ENCODE data around the gene SLC35F3.

Gene SLC35F3

DNA sequence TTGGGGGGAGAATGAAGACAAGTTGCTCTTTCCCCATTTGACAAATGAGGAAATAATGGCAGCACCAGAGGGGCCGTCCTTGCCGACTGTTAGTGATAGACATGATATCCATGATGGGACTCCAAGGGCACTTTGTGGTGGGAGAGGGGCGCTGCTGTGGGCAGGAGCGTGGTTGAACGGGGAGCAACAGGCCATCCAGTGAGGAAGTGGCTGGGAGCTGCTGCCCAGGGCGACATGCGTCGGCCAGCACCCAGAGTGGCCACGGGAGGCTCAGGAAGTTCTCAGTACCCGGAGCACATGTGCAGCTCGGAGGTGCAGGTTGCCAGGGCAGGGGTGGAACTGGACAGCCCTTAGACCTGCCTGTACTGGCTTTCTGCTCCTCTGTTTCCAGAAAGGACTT is 71.0 kb downstream of the SLC35F3 start:
- DNase-seq, result no peak

DNA sequence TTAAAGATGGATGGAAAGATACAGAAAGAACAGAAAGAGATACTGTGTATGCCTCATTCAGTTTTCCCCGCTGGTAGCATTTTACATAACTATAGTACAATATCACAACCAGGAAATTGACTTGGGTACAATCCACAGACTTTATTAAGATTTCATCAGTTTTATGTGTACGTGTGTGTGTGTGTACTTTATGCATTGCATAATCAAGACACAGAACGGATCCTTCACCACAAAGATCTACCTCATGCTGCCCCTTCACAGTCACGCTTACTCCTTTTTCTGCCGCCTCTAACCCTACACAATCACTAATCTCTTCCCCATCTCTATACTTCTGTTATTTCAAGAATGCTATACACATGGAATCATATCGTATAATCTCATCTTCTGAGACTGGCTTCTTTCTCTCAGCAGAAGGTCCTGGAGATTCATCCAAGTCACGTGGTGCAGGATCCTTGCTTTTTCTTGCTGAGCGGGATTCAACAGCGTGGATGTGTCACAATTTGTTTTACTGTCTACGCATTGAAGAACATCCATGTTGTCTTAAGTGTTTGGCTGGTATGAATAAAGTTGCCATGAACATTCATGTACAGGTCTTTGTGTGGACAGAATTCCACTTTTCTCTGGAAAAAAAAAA is 76.7 kb downstream of the SLC35F3 start:
- no peak for DNase-seq

DNA sequence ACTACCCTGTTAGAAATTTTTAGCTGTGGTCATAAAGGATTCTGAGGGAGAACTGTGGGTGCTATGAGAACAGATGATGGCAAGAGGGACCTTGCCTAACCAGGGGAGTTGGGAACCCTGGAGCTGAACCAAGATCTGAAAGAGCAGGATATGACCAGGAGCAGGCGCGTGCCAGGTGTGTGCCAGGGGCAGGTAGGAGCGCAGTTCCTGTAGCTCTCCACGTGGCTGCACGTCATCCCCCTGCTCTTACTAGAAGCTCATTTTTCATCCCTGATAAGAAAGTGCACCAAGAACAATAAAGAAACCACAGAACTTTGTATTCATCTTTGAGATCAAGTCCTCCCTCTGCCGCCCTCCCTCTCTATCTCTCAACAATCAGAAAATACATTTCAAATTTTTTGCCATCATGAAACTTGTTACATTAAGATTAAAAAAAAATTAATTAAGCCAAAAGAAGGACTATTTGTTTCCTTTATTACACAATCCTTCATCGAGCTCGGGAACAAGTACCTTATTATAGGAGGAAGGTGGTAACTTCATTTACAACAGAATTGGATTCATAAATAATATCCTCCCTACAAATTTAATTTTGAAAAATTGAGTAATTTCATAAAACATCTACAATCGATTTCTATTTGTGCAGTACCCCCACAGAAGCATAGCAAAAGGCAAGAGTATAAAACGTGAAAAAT is 78.5 kb downstream of the SLC35F3 start:
- DNase-seq, result no peak

DNA sequence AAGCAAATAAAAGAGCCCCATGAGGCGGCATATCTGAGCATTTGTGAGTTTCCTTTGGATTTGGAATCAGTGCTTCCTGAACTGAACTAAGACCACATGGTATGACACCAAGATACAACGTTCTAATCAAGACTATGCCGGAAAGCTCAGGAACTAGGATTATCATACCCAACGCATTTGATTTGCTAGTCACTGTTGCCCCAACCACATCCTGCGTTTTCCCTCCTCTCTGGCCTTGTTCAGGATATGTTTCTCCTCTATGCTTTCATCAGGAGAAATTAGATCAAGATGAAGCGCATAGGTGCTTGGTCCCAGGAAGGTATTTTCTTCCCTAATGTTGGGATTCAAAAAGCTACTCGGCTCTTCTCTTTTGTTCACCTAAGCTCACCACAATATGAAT is 79.3 kb downstream of the SLC35F3 start:
- DNase-seq, result no peak

DNA sequence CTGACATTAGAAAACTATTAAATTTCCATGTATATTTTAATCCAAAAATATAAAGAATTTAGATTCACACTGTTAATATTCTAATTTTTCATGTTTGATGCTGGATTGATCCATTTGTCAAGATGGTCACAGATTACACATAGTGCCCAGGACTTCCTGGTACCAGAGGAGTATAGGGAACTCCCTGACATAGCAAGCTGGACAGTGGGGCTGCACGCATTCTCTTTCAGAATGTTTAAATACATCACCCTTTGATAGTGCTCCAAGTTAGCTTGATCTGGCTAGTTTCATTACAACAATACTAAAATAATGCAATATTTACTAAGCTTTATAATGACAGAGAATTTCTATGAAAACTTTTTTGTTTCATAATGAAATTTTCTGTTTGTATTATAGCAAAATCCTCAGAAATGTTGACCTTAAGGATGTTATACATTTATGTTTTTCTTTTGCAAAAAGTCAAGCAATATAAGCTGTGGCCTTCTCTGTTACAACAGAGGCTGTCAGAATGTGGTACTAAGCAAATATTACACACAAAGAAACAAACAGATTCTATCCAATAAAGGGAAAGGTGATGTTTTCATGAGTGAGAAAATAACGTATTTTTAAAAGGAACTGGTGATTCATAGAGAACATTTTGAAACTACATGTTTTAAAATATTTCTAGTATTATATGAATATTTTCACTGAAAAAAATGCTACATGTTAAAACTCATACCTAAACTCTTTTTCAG is 84.7 kb downstream of the SLC35F3 start:
- no peak for DNase-seq

DNA sequence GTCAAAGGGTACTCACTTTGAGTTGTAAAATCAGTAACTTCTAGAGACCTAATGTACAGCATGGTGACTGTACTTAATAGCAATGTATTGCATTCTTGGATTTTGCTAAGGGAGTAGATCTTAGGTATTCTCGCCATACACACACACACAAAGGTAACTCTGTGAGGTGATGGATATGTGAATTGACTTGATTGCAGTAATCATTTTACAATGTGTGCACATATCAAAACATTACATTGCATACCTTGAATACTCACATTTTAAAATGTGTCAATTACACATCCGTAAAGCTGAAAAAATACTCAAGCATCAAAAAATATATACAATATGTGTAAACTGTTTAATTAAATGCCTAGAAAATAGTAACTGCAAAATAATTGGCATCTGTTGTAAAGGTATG is 86.0 kb downstream of the SLC35F3 start:
- no peak for DNase-seq

DNA sequence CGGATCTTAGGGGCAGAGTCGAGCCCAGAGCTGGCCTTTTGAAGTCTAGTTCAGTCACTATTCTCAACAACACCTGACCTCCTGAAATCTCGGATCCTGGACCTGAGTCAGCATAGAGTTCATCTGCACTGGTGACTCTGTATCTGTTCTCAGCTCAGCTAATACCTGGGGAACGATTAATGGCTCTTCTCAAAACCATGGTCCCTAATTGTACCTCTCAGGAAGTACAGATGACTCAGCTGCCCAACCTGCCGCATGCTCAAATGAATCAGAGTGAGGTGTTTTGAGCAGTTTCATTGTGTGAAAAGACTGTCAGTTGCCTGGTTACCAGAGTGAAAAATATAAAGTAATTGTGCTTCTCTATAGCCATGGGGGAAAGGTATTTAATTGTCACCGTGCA is 89.2 kb downstream of the SLC35F3 start:
- peak; percentile 20 to 65 for DNase-seq

DNA sequence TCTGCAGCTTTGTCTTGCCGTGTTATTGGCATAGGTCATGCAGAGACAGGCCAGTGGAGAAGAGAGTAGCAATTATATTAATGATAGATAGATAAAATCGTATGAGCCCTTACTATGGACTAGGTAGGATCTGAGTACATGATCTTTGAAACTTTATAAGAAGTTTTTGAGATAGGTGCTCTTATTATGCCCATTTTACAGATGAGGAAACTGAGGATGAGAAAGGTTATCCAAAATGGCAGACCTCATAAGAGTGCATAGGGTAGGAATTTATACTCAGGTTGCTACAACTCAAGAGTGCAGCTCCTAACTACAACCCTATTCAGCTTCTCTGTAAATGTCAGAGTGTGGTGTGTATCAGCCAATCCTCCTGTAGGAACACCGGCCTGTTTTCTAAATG is 89.6 kb downstream of the SLC35F3 start:
- no peak for DNase-seq

DNA sequence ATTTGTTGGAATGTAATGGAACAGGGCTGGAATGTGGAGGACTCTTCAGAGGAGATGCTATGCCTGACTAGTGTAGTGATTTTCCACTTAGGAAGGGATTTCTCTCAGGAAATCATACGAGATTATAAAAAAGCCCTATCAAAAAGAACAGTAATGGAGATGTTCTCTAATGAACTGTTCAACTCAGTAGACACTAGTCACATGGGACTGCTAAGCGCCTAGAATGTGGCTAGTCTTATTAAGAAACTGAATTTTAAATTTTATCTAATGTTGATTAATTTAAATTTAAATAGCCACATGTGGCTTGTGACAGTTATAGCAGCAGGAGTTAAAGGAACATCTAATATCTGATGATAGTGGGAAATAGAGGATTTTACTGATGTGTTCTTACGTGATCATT is 94.0 kb downstream of the SLC35F3 start:
- no peak for DNase-seq

DNA sequence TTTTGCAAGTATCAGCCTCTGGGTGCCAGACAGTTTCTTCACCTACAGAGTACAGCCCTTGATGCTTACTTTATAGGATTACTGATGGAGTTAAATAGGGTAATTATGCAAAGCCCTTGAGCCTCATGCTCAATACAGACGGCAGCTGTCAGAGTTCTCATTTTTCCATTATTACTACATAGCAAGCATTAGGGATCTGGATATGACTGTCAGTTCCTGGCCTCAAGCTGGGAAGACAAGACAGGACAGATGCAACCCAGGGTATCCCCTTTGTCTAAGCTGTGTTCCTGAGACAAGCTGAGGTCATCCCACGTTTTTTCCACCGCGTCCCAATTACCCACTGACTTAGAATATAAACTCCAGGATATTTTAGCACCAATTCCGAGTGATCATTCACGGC is 94.4 kb downstream of the SLC35F3 start:
- DNase-seq, result no peak

DNA sequence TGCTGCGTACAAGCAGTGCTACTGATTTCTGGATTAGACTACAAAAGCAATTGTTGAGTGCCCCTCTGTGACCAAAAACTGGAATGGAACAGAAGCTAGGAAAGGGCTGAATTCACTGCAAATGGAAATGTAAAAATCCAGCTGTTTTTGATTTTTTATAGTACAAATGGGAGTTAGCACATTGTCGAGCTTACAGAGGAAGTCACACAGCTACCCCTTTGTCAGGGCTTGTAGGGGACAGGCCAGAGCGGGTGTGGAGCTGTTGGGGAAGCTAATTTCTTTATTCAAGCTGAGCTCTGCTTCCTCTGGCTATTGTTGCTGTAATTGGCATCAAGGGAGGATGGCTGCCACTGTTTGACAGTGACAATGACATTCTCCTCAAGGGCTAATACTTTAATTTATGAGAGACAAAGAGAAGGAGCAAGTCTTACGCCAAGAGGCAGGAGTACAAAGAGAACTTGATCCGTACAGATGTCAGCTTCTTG is 96.1 kb downstream of the SLC35F3 start:
- DNase-seq, result no peak

DNA sequence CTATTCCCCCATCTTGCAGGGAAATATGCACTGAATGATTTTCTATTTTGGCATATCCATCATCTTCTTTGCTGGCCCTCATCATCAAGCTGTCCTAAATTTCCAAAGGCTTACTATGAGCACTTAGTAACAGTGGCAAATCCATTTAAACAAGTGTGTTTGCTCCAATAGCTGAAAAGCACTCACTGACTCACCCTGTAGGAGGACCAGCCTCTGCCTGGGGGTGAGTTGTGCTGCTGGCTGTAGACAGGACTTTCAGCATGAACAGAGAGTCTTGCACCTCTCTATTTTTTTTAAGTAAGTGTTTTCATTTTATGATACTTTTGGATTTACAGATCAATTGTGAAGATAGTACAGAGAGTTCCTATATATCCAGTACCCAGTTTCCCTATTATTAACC is 97.3 kb downstream of the SLC35F3 start:
- no peak for DNase-seq

DNA sequence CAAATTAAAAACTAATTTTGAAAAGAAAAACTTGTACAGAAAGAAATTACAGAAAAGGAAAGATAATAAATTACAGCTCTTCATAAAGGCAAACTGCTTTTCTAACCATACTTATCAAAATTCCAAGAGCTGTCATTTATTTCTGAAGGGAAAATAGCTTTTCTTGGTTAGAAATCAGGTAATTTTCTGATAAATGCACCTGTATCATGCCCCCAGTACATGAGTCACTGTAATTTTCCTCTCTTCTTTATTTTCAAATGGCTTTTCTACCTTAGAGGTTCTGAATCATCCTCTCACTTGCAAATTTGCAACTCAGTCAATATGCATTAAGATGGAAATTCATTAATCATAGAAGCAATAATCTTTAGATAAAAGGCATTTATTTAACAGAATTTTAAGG is 100.1 kb downstream of the SLC35F3 start:
- no peak for DNase-seq

DNA sequence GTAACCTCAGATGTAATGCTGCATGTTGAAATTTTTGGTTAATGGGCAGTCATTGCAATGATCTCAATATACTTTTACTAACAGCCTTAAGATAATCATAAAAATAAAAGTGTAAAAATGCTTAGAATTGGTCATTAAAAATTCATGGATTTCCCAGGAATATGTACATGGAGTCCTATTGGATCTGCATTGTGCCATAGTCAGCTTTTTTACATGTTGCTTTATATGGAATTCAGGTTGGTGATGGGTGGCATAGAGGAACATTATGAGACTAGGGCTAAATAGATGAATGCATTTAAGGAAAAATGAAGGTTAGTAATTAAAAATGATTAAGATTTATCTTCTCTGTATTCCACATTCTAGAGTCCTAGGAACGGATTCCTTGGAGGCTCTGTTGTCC is 103.2 kb downstream of the SLC35F3 start:
- no peak for DNase-seq

DNA sequence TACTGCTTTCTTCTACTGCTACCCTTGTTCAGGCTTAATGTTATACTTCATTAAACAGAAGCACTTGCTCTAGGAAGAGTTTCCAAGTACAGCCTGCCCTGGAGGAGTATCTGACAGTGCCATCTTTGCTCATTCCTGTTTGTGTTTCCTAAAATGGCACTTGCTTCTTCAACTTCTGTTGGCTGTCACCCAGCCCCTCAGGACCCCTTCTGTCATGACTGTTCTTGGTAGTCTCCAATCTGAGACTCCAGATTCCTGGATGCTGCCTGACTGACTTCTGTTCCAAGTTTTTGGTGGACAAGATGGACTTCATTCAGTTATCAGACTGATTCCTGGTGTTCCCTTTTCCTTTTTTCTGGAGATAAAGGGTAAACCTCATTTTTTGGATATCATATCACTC is 104.1 kb downstream of the SLC35F3 start:
- no peak for DNase-seq

DNA sequence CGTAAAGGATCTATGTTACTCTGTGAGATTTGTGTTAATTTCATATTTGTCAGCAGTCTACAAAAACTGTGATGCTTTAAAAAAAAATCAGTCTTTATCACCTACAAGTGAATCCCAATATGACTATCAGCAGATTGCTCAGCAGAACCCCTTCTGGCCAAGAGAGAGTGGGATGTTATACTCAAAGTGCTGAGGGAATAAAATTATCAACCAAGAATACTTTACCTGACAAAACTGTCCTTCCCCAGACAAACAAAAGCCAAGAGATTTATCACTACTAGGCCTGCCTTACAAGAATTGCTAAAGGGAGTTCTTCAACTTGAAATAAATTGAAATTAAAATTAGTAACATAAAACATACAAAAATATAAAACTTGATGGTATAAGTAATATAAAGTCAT is 105.2 kb downstream of the SLC35F3 start:
- DNase-seq, result no peak

DNA sequence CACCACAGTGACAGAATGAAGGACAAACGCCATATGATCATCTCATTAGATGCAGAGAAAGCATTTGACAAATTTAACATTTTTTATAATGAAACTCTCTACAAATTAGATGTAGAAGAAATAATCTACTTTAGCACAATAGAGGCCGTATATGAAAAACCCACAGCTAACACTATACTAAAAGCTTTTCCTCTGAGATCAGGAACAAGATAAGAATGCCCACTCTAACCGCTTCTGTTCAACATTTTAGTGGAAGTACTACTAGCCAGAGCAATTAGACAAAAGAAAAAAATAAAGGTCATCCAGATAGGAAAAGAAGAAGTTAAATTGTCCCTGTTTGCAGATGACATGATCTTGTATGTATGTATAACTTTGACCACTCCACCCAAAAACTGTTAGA is 109.7 kb downstream of the SLC35F3 start:
- no peak for DNase-seq

DNA sequence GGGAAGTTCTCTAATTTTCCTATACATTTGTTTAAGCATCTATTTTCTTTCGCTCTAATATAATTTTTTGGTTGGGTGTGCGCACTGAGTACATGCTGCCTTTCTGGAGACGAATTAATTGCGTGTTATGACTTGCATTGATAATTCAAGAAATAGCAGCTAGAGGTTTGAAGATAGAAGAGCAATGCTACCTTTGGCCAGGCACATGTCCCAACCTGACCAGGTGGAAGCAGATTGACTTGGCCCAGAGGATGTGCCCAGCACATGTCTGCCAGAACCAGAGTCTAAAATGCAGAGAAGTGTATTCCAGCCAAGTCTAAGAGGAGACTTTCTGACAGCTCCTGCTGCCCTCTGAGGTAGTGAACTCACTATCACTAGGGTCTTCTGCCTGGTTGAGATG is 114.3 kb downstream of the SLC35F3 start:
- no peak for DNase-seq

DNA sequence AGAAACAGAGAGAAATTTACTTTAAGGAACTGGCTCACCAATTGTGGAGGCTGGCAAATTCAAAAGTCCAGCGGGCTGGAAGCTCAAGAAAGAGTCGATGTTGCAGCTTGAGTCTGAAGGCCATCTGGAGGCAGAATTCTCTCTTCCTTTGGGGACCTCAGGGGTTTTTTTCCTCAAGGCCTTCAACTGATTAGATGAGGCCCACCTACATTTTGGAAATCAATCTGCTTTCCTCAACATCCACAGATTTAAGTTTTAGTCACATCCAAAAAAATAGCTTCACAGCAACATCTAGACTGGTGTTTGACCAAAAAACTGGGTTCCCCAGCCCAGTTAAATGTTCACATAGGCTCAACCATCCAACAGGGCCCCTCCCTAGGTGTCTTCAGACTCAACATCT is 114.9 kb downstream of the SLC35F3 start:
- no peak for DNase-seq

DNA sequence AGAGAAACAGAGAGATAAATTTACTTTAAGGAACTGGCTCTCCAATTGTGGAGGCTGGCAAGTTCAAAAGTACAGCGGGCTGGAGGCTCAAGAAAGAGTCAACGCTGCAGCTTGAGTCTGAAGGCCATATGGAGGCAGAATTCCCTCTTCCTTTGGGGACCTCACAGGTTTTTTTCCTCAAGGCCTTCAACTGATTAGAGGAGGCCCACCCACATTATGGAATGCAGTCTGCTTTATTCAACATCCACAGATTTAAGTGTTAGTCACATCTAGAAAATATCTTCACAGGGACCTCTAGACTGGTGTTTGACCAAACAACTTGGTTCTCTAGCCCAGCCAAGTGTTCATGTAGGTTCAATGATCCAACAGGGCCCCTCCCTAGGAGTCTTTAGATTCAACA is 117.8 kb downstream of the SLC35F3 start:
- DNase-seq, result no peak

DNA sequence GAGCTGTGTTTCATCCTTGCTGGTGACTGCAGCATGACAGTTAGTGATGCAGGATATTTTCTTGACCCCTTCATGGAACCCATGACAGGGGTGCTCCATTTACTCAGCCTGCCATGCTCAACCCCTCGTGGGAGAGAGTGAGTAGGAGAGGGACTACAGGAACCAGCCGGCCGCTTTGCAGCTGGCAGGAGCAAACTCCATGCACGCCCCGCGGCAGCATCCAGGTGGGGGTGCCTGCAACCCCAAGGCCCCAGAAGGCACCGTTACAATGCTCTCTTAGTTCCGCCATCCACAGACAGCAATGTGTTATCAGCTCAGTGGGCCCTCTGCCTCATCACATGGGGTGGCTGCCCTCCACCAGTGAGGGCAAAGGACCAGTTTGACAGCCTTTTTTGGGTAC is 135.1 kb downstream of the SLC35F3 start:
- no peak for DNase-seq

DNA sequence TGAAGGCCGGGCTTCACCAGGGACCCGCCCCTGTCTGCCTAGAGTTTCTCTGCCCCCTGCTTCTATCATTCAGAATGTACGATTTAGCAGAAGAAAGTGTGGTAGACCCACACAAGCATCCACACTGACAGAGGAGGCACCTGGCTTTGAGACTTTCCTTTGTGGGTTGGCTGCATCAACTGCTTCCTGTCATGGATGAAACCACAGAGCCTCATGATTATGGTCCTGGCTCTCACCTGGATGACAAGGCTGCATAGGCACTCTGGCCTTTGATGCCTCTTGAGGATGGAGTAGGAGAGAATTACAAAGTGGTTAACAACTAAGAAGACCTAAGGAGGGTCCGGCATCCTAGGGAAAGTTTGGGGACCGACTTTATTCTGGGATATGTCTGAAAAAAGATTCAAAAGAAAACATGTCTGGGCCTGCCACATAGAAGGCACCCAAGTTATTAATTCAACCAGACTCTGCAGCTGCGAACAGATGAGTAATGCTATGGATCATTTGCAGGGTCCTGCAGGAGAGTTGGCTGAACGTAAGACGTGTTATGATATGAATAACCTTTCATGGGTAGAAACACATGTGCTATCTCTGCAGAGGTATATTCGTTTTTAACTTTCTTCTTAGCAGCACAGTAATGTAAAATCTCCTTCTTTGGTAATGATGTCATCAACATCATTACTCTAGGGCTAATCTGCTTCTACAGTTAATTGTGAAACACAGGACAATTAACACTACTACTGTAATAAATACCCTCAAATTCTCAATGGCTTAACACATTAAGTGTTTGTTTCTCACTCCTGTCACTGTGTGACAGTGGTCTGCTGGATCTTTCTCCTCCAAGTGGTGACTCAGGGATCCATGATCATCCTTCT is 136.2 kb downstream of the SLC35F3 start:
- no peak for DNase-seq

DNA sequence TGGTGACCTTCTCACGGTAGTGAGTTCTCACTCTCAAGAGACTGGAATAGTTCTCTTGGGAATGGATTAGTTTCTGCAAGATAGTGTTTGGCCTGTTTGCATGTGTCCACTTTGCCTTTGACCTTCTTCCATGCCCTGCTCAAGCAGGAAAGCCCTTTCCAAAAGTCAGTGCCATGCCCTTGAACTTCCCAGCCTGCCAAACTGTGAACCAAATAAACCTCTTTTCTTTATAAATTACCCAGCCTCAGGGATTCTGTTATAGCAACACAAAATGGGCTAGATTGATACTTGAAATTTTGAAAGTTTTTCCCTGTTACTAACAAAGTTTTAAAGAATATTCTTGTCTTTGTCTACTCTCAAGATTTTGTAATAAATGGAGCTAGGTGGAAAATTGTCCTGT is 139.6 kb downstream of the SLC35F3 start:
- DNase-seq, result no peak
